Inflammatory macrophage treated with lipopolysaccharide for 1 hour (primary cell): ENCODE results near the gene HLCS.

ENCODE experiments used
- DNase-seq, 2 donors: peaks; one replicate each; pipeline ENCODE4 v3.0.0-alpha.2; 2020 to 2022

The HLCS gene

GRCh38 chr21:36879827-36880226, 86.6 kb downstream of the HLCS start:
- DNase-seq: no peak

- DNase-seq: no peak
Observed at GRCh38 chr21:36877741-36878140, 88.7 kb downstream of the HLCS start.

DNA sequence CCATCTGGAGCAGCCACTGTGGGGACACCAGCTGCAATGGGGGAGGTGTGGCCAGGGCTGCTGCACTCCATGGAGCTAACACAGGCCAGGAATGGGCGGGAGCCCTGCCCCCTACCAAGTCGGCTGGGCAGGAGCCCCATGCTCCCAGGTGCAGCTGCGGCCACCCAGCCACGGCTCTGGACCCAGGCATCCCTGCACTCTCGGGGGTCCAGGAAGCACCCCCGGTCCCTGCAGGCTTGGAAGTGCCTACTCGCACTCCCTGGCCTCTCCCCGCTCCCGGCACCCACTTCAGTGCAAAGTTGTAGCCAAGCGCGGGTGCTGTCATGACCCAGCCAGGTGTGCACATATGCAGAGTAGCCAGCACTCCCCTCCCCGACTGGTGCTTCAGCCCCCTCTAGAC, 91.8 kb downstream of the HLCS start:
- DNase-seq: no peak

DNA sequence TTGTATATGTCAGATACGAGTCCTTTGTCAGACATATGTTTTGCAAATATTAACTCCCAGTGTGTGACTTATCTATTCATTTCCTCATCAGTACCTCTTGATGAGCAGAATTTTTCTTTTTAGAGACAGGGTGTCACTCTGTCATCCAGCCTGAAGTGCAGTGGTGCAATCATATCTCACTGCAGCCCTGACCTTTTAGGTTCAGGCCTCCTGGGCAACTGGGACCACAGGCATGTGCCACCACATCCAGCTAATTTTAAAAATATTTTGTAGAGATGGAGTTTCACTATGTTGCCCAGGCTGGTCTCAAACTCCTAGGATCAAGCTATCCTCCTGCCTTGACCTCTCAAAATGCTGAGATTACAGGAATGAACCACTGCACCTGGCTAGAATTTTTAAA, 93.0 kb downstream of the HLCS start:
- DNase-seq: no peak

DNA sequence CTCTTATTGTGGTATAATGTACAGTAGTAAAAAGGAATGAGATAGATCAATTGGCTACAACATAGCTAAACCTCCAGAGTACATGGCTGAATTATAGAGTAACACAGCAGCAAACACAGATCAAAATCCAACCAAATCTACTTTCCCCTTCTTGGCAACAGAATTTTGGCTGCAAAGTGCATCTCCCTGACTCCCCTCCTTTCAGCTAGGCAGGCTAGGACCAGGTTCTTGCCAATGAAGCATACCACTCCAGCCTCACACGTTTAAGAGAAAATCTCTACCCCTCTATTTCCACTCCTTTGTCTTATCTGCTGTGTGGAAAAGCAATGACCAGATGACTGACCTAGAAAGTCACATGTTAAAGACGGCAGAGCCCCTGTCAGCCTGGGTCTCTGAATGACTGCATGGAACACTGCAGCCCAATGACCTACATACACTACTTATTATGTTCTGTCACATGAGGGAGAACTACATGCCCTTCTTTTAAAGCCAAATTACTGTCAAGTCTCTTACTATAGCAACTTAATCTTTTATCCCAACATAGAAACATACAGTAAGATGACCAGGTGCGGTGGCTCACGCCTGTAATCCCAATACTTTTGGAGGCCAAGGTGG, 99.1 kb downstream of the HLCS start:
- DNase-seq: no peak

DNA sequence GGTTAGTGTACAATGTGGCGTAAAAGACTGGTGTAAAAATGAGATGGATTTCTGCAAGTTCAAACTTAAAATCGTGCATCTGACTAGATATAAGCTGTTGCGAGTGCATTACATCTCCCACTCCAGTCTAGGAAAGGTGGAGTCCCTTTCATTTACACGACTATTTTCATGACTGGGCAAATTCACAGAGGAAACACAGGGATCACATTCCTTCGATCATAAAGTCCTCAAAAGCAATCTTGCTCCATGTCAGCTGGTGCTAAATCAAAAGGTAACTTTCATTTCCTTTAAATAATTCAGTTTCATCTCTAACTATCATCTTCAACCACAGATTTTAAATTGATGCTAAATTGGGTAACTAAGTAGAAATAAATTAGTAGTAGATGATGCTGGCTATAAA, 100.0 kb downstream of the HLCS start:
- DNase-seq: no peak

- no peak for DNase-seq
Observed at GRCh38 chr21:36864974-36865373, 101.5 kb downstream of the HLCS start.

DNA sequence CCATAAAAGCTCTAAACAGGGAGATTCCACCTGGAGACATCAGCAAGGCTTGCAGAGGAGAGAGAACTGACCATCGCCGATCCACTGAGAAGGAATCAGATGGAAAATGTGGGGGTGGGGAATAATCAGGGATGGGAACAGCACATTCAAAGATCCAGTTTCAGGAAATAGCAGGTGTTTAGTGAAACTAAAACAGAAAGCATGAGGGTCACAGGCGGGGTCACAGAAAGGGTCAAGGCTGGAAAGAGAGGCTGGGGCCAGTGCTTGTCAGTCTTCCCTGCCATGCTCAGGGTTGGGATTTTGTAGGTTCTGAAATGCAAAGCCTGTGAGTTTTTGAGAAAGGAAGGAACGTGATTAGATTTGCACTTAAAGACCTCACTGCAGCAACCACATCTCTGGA, 103.2 kb downstream of the HLCS start:
- DNase-seq: no peak

- no peak for DNase-seq
Observed at GRCh38 chr21:36861595-36862323, 104.7 kb downstream of the HLCS start.

- no peak for DNase-seq
Observed at GRCh38 chr21:36860736-36861594, 105.5 kb downstream of the HLCS start.

DNA sequence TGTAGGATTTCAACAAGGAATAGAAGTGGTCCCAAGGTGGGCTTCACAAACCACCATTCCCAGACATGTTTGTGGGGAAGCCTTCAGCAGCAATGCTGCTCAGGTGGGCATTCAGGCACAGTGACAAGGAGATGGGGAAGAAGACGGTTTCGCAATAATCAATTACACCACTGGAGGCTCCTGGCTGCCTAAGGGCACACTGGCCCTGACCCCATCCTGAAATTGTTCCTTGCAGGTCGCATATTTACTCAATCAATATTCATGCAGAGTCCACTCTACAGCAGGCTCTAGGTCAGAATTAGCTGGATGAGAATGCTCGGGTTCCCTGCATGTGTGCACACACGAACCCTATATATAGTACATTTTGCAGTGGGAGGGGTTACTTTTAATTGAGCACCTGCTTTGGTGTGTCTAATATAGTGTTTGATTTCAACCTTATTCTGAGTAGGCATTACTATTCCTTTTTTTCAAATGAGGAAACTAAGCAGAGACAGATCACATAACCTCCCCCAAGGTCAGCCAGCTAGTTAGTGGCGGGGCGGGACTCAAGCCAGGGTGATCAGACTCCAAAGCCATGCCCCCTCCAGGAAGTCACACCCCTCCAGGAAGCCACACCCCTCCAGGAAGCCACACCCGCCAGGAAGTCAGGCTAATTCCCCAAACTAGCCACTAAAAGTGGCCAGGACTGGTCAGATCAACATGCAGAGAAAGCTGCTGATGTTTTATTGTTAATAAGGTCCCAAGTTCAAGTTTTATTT, 106.5 kb downstream of the HLCS start:
- peak; percentile 71 to 91 for DNase-seq

DNA sequence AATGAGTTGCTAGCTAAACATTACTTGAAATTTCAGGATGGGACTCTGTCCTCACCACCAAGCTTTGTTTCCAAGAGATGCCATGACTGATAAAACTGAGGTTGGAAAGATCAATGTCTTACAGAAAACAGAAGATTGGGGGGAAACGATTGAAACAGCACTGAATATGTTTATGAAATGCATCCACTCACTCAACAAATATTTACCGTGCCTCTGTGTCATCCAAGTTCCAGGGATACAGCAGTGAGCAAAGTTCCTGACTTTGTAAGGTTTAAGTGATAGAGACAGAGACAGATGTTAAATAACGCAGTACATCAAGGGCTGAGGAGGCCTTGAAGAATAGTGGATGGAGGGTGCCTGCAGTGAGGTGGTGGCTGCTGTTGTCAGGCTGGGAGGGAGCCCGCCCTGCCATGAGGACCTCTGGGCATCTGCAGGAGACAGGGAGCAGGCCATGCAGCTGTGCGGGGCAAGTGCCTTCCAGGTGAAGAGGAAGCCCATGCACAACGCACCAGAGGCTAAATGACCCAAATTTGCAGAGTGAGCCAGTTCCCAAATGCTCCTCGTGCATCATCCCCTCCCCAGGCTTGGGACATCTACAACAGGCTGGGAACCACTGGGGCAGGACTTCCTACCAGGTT, 108.0 kb downstream of the HLCS start:
- DNase-seq: no peak

- DNase-seq: no peak
Observed at GRCh38 chr21:36856643-36857042, 109.8 kb downstream of the HLCS start.

- peak; percentile 5 to 42 for DNase-seq
Observed at GRCh38 chr21:36854391-36854790, 112.1 kb downstream of the HLCS start.

GRCh38 chr21:36852864-36853263, 113.6 kb downstream of the HLCS start:
- DNase-seq: no peak

DNA sequence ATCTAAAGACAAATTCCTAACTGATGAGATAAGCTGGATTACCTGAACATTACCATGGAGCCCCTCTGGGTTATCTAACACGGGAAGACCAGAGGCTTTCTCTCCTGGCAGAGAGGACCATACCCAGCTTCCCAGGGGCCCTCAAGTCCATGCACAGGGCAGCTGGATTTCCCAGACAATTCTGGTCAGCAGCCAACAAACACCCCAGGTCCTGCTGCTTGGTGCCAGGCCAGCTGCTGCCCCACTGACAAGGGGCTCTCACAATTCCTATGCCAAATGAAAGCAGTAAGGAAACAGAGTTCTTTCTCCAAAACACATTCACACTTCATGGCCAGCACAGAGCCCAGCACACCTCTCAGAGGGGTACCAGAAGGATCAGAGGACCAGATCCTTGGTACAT, 114.2 kb downstream of the HLCS start:
- no peak for DNase-seq

GRCh38 chr21:36851121-36851520, 115.3 kb downstream of the HLCS start:
- no peak for DNase-seq

GRCh38 chr21:36850372-36850771, 116.1 kb downstream of the HLCS start:
- DNase-seq: no peak

DNA sequence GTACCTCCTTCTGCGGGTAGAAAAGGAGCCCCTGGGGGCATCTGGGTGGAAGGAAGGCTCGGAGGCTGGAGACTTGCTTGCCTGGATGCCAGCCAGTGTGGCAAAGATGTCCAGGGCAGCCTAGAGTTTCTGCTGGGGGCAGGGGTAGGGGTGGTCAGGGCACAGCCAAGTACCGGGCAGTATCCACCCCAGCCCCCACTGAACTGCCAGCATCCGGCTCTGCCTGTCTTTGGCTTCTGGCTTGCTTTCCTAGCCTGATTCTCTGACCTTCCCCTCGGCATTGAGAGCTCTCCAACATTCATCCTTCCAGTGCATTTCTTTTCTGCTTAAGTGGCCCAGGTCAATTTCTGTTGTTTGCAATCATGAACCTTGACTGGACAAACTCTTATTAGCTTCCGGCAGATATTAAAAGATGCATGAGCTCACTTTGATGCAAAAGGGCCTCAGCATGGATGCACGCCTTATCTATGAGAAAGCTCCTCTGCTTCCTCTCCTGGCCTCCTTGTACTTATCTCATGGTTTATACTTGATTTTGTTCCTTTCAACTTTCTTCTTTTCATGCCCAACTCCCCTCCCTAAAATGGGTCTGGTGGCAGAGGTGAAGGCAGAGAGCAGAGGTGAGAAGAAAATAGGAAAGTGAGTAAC, 116.9 kb downstream of the HLCS start:
- no peak for DNase-seq

DNA sequence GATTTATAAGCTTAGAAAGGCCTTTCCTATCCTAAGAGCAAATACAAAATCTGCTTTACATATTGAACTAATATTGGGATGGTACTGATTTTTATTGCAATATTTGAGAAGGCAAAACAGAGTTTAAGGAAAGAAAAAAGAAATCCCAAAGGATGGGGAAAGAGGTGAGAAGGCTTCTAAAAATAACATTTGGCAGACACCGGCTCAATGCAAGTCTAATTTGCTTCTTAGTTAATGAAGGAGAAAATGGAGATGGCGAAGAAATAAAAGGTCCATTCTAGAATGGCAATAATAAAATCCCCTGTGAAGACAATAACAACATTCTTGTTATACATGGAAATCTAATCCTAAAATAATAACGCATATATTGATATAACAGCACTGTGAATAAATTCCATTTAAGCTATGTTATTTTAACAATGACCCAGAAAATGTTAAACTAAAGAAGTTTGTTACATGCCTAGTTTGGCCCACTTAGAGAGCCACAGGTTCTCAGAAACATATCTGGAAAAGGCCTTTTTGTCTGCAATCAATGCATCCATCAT, 117.7 kb downstream of the HLCS start:
- no peak for DNase-seq

DNA sequence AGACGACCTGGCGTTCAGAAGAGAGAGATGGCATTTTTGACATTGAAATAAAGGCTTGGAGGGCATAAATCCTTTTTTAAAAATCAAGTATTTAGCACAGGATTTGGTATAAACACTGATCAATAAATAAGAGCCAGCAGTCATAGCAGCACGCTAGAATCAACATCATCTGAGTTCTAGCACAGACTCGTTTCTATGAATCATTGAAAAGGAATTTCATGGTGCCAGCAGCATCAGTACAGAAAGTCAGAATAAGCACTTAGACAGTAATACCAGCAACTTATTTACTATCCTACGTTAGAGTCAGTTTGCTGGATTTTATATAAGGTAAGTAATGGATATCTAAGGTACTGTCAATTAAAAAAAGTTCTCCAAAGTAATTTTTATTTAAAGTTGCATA, 119.3 kb downstream of the HLCS start:
- no peak for DNase-seq

GRCh38 chr21:36846631-36847030, 119.8 kb downstream of the HLCS start:
- DNase-seq: no peak
